GM23248 (cell line): ENCODE data around the gene SLC26A6. TPM values are rescaled to one million over a fixed set of nuclear protein-coding genes. Genes with fewer than 3 reads are reported as not detected.

Source experiments
- DNase-seq: peaks from one replicate; pipeline ENCODE4 v3.0.0-alpha.2; 2015
- H2AFZ ChIP-seq: fragments of 200-600 bp; sonication (generic); 2 replicates; pipeline ENCODE4 v1.6.1; 2016; ENCODE audit warnings: antibody characterized with exemption
- H3F3A ChIP-seq: fragments of 200-600 bp; sonication (generic); 2 replicates; pipeline ENCODE4 v1.6.1; 2016; ENCODE audit warnings: mild to moderate bottlenecking, antibody characterized with exemption, mixed run types; ENCODE audit not compliant: insufficient read depth
- H3K27ac ChIP-seq: fragments of 200-600 bp; sonication (generic); 2 replicates; pipeline ENCODE4 v1.5.1; 2016; ENCODE audit warnings: mild to moderate bottlenecking
- H3K27me3 ChIP-seq: fragments of 200-600 bp; sonication (generic); replicated peaks from 2 replicates; pipeline ENCODE4 v1.6.1; 2016; ENCODE audit warnings: mild to moderate bottlenecking; ENCODE audit not compliant: insufficient read depth
- H3K36me3 ChIP-seq: fragments of 200-600 bp; sonication (generic); 2 replicates; pipeline ENCODE4 v1.6.1; 2016; ENCODE audit warnings: low read depth, mild to moderate bottlenecking
- H3K4me1 ChIP-seq: fragments of 200-600 bp; sonication (generic); 2 replicates; pipeline ENCODE4 v1.6.1; 2016; ENCODE audit warnings: mild to moderate bottlenecking; ENCODE audit not compliant: insufficient read depth
- H3K4me2 ChIP-seq: fragments of 200-600 bp; sonication (generic); one replicate; pipeline ENCODE4 v1.6.1; 2016; ENCODE audit warnings: mild to moderate bottlenecking; ENCODE audit not compliant: unreplicated experiment
- H3K4me3 ChIP-seq: fragments of 200-600 bp; sonication (generic); 2 replicates; pipeline ENCODE4 v1.5.1; 2016; ENCODE audit warnings: mild to moderate bottlenecking
- H3K79me2 ChIP-seq: fragments of 200-600 bp; sonication (generic); 2 replicates; pipeline ENCODE4 v1.6.1; 2016; ENCODE audit warnings: mild to moderate bottlenecking; ENCODE audit not compliant: insufficient read depth
- H3K9ac ChIP-seq: fragments of 200-600 bp; sonication (generic); 2 replicates; pipeline ENCODE4 v1.6.1; 2016; ENCODE audit warnings: mild to moderate bottlenecking
- H3K9me2 ChIP-seq: fragments of 200-600 bp; sonication (generic); 2 replicates; pipeline ENCODE4 v1.6.1; 2016; ENCODE audit warnings: mixed run types, mild to moderate bottlenecking, moderate library complexity; ENCODE audit not compliant: insufficient read depth
- H3K9me3 ChIP-seq: fragments of 200-600 bp; sonication (generic); one replicate; pipeline ENCODE4 v1.6.1; 2017; ENCODE audit warnings: low read depth
- H4K20me1 ChIP-seq: fragments of 200-600 bp; sonication (generic); 2 replicates; pipeline ENCODE4 v1.6.0; 2016; ENCODE audit not compliant: insufficient read depth
- EZH2 ChIP-seq: fragments of 200-600 bp; sonication (generic); IDR thresholded peaks from 2 replicates; pipeline ENCODE4 v1.6.1; 2018; ENCODE audit warnings: antibody characterized with exemption, mild to moderate bottlenecking; ENCODE audit not compliant: insufficient read depth, poor library complexity, severe bottlenecking
- EZH2phosphoT487 ChIP-seq: fragments of 200-600 bp; sonication (generic); IDR thresholded peaks from 2 replicates; pipeline ENCODE4 v1.6.1; 2018; ENCODE audit warnings: antibody characterized with exemption, moderate library complexity, mild to moderate bottlenecking, low read depth; ENCODE audit not compliant: insufficient read depth
- WGBS, 2 experiments: methylation state at CpG; one replicate each; pipeline ENCODE4 v1.1.6; 2015 to 2017; ENCODE audit warnings: low lambda C conversion rate in 2 of 2, low coverage in 1 of 2; ENCODE audit errors: missing lambda C conversion rate in 2 of 2; 5-methylcytosine and 5-hydroxymethylcytosine counted together
- in situ Hi-C: fragments of 300-500 bp; cut with MboI; formaldehyde crosslinking; loops from 2 replicates; pipeline ENCODE4 v1.15.0; 2020
- polyA plus RNA-seq: library from polyadenylated mRNA; unstranded; fragments of >200 nt; fragmentation: Nextera tagmentation; extraction: Ambion mirVana; gene quantifications from 2 replicates; pipeline ENCODE4 v1.2.1, GENCODE V29; 2016
- total RNA-seq: library from RNA; depleted of rRNA; stranded (reverse); fragments of >200 nt; shearing (Covaris generic); gene quantifications from 2 replicates; pipeline ENCODE4 v1.2.3, GENCODE V29; 2014

The SLC26A6 gene
- total and polyA plus RNA-seq, 2 experiments from 2014 or later, result 13.4 to 21.1 TPM

- Histone ChIP-seq H3K4me2 (no peak overlapping the region), H3K27ac (no peak overlapping the region), H2AFZ (no peak overlapping the region), H3K79me2 (peaks cover 23% of the 10 kb centered on the region), H3K9ac (no peak overlapping the region), H3K4me3 (no peak overlapping the region), H4K20me1 (no peaks in the 10 kb centered on the region; the same call in 1 of the 2 replicates), H3F3A (no peaks in the 10 kb centered on the region), H3K9me3 (no peaks in the 10 kb centered on the region), H3K9me2 (no peaks in the 10 kb centered on the region), H3K27me3 (no peaks in the 10 kb centered on the region), H3K4me1 (peaks cover 8% of the 10 kb centered on the region; the same call in 1 of the 2 replicates), H3K36me3 (no peaks in the 10 kb centered on the region)
- in situ Hi-C loops, result no loop called here
- no peak for DNase-seq
- WGBS, 2 experiments, result 92 to 96% methylated on average over 15 of the region's 15 CpGs
- TF ChIP-seq EZH2, result no peak
- TF ChIP-seq EZH2phosphoT487, result no peak
These were observed 2.0 kb downstream of the SLC26A6 start for GRCh38 chr3:48633256-48633655.

GRCh38 chr3:48631516-48632448, 3.5 kb downstream of the SLC26A6 start:
- Histone ChIP-seq H3K4me2 (no peak overlapping the region), H3F3A (no peaks in the 10 kb centered on the region), H3K27me3 (no peaks in the 10 kb centered on the region), H4K20me1 (no peaks in the 10 kb centered on the region; the same call in 1 of the 2 replicates), H3K4me1 (peaks cover 8% of the 10 kb centered on the region; the same call in 1 of the 2 replicates), H3K9me2 (no peaks in the 10 kb centered on the region), H2AFZ (no peak overlapping the region), H3K4me3 (no peak overlapping the region), H3K36me3 (no peaks in the 10 kb centered on the region; the same call in 1 of the 2 replicates), H3K9ac (no peak overlapping the region), H3K27ac (no peak overlapping the region), H3K79me2 (peaks cover 23% of the 10 kb centered on the region), H3K9me3 (no peaks in the 10 kb centered on the region)
- no peak for DNase-seq
- 91% methylated on average over 22 of the region's 22 CpGs for WGBS, 2 experiments
- in situ Hi-C loops, result no loop called here
- TF ChIP-seq EZH2 (no peak), EZH2phosphoT487 (no peak)

GRCh38 chr3:48630833-48631232, 4.4 kb downstream of the SLC26A6 start:
- TF ChIP-seq EZH2phosphoT487 (no peak), EZH2 (no peak)
- H3K79me2 ChIP-seq, result peaks cover 14% of the 10 kb centered on the region
- H3K36me3 ChIP-seq, result no peaks in the 10 kb centered on the region; the same call in 1 of the 2 replicates
- H3K27me3 ChIP-seq, result no peaks in the 10 kb centered on the region
- no peaks in the 10 kb centered on the region; the same call in 1 of the 2 replicates for H4K20me1 ChIP-seq
- H3F3A ChIP-seq, result no peaks in the 10 kb centered on the region
- peaks cover 8% of the 10 kb centered on the region; the same call in 1 of the 2 replicates for H3K4me1 ChIP-seq
- H3K9me2 ChIP-seq, result no peaks in the 10 kb centered on the region
- WGBS, 2 experiments, result 89 to 90% methylated on average over 12 of the region's 12 CpGs
- H3K4me3 ChIP-seq, result no peak overlapping the region
- no peaks in the 10 kb centered on the region for H3K9me3 ChIP-seq
- no peak overlapping the region for H3K9ac ChIP-seq
- no peak for DNase-seq
- H3K4me2 ChIP-seq, result no peak overlapping the region
- H2AFZ ChIP-seq, result no peak overlapping the region
- H3K27ac ChIP-seq, result no peak overlapping the region
- in situ Hi-C loops, result no loop called here

GRCh38 chr3:48630407-48630806, 4.9 kb downstream of the SLC26A6 start:
- in situ Hi-C loops, result no loop called here
- Histone ChIP-seq H3K9me2 (no peaks in the 10 kb centered on the region), H4K20me1 (no peaks in the 10 kb centered on the region; the same call in 1 of the 2 replicates), H3K79me2 (peaks cover 14% of the 10 kb centered on the region), H3K9ac (no peak overlapping the region), H3K4me1 (peaks cover 8% of the 10 kb centered on the region; the same call in 1 of the 2 replicates), H3K4me2 (no peak overlapping the region), H3K27ac (no peak overlapping the region), H3K36me3 (no peaks in the 10 kb centered on the region; the same call in 1 of the 2 replicates), H3F3A (no peaks in the 10 kb centered on the region), H3K4me3 (no peak overlapping the region), H2AFZ (no peak overlapping the region), H3K9me3 (no peaks in the 10 kb centered on the region), H3K27me3 (no peaks in the 10 kb centered on the region)
- no peak for DNase-seq
- TF ChIP-seq EZH2phosphoT487, result no peak
- TF ChIP-seq EZH2, result no peak
- 92 to 95% methylated on average over 8 of the region's 8 CpGs for WGBS, 2 experiments
